SKM-1 treated with dmso at 0.1 percent for 144 hours (cell line): ENCODE measurements around the gene AGBL4.

Source experiments
- DNase-seq: peaks from one replicate; lab custom pipeline; 2025; ENCODE audit not compliant: unreplicated experiment; lab: John Stamatoyannopoulos, UW

The AGBL4 gene

DNA sequence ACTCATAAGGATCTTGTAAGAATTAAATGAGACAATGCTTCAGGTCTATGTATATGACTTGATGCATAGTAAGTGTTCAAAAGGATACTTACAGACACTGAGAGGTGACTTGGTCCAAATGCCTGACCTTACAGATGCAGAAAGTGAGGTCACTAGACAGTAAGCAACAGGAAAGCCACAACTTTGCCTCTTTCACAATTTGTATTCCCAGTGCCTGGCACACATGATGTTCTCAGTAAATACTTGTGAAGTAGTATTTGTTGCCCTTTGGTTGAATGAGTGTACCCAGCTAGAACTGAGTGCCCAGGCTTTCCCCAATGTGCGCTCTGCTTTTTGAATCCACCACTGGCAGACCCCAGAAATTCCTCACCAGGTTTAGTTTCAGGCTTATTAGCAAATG is 1352.2 kb downstream of the AGBL4 start:
- no peak for DNase-seq

DNA sequence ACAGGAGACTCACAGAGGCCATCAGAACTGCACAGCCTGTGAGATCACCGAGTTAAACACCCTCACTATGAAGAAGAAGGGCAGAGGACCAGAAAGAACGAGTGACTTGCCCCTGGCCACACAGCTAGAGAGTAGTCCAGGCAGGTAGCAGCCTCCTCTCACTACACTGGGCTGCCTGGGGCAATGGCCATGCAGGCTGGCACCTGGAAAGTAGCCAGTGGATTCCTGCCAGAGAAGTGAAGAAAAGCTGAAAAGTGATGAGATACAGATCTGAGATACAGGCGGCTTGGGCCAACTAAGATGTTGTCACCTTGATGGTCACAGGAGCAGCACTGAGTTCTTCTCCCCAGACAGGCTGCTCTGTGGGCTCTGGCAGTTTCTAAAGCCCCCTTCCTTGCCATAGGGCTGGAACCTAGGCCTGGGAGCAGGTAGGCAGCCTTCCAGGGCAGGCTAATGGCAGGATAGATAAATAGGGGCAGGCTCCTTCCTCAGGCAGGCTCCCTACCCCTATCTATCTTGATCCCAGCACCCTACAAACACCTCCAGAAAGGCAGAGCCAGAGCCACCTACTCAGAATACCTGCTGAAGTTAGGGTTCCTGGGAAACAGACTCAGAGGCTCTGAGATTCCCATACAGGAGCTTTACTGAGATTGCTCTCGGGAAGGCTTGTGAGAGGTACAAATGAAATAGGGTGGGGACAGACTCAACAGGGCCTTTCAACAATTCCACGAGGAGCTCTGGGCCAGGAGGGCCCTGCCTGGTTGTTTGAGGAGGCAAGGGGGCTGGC is 1353.3 kb downstream of the AGBL4 start:
- no peak for DNase-seq

DNA sequence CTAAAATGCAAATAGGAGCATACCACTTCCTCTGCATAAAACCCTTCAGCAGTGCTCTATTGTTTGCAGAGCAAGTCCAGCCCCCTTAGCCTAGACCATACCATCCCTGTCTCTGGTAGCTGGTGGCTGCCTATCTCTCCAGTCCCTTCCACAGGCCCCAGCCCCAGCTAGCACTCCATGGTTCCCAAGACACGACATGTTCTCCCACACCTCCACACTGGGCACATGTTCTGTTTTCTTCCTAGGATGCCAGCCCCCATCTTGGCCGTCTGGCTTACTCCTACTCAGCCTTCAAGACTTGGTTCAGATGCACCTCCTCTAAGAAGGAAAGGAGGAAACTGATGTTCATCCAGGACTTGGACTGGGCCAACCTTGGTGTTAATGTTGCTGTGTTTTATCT is 1355.4 kb downstream of the AGBL4 start:
- no peak for DNase-seq

DNA sequence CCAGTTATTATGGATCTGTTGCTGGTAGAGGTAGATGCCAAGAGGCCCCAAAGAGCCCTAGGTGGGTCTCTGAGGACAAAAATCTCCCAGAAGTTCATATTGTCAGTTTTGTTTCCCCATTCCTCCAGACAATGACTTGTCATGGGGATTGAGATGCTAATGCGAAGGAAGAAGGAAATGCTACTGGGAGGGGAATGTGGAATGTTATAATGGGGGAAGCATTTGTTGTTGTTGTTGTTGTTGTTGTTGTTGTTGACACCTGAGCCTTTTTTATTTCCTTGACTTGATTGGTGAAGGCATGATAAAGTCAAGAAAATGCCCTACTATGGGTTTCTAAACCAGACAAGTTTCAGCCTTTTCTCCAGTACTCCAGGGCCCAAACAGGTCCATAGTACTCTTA is 1356.0 kb downstream of the AGBL4 start:
- no peak for DNase-seq

DNA sequence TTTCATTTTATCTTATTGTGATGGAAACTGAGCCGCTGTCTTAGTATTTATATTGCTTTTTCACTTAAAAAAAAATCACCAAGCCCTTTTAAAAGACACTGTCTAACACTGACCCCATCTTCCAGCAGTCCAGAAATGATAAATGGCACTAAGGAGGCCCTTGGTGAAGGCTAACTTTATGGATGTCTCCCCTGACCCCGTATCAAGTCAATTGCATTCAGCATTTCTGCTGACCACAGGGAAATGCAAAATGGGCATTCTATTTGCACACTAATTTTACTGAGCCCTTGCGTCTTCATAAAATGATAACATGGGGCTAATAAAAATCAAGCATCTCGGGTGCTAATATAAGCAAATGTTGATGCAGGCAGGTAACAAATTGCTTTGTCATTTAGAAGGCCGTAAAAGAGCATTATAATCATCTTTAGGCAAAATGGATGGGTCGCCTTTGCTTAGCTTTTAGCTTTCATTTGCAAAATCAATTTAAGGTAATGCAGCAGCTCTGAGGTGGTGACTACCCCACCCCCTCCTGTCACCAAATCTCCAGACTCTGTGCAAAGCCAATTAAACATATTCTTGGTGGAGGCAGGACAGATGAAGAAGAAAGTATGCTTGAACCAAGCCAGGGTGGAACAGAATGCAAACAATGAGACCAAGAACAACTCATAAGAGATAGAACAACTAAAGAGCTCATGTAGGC is 1357.9 kb downstream of the AGBL4 start:
- no peak for DNase-seq

DNA sequence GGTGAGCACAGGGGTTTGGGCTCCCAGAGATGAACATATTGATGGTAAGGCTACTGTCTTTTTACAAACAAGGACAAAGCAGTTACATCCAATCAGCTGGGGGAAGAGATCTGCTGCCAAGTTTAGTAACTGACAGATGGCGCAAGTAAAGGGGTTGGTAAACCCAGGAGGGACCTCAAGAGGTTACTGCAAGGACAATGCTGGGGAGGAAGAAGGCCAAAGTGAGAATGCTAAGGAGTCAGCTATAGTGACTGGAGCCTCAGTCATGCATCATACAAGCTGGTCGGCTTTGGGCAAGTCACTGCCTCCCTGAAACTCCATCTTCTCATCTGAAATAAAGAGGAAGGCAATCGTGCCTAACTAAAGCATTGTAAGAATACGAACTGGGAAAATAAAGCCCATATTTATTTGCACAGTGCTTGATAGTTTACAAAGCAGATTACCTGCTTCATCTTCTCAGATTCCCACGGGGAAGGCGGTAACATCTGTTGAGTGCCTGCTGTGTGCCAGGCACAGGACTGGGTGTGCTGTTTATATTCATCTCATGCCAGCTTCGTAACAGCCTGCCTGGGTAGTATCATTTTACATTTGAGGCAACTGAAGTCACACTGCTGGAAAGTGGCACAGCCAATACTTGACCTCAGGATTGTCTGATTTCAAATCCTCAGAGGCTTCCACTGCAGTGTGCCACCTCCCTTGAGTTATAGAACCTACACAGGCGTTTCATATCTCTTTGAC is 1361.9 kb downstream of the AGBL4 start:
- DNase-seq: peak; percentile 61

DNA sequence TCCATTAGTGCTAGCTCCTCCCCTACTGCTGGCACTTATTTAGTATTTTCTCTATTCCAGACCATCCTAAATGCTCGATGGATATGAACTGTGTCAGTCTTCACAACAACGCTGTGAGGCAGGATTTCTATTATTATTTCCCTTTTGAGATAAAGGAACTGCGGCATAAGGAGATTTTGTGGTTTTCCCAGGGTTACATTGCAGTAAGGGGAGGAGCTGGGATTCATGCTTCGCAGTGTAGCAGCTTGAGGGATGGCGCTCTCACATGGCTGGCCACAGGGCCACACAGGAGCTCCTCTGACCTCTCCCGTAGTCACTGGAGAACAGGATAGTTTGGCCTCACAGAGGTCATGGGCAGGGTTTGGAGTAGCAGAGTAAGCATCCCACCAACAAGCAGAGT is 1364.0 kb downstream of the AGBL4 start:
- no peak for DNase-seq

DNA sequence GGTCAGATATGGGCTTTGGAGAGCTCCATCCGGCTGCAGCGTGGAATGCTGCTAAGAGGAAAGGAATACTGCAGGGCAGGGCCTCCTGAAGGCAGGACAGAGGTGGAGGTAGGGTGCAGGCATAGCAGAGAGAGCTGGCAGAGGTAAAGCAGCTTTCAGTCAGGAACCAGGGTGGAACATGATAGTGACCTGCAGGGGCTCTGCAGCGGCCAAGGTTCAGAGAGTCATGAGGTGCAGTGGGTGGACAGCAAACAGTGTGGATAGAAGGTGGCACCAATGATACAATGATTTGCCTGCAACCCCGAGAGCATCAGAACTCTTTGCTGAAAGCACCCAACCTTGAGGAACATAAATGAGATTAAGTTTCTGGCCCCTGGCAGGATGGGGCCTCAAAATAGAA is 1366.3 kb downstream of the AGBL4 start:
- DNase-seq: no peak

DNA sequence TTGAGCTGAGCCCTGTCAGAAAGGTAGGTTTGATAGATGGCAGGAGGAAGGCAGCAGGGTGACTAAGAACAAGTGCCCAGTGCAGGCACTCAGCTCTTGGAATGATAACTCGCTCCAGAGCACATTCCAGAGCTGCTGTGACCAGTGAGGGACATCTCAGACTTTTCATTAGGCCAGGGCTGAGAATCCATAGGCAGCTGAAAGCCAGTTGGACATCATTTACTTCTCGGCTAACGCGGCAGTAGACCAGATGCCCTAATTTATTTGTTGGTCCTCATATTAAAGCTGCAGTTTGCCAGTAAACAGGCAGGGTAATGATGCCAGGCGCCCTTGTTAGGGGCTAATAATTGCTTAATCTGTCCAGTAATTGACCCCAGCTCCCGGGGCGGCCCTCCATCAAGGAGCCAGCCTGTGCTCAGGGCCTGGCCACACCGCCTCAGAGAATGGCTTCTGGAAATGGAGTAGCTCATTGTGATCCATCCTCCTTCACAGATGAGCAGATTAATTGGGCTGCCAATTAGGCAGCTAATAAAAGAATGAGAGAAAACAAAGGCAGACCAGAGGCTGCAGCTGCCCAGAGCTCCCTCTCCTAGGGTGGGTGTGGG is 1369.0 kb downstream of the AGBL4 start:
- no peak for DNase-seq

DNA sequence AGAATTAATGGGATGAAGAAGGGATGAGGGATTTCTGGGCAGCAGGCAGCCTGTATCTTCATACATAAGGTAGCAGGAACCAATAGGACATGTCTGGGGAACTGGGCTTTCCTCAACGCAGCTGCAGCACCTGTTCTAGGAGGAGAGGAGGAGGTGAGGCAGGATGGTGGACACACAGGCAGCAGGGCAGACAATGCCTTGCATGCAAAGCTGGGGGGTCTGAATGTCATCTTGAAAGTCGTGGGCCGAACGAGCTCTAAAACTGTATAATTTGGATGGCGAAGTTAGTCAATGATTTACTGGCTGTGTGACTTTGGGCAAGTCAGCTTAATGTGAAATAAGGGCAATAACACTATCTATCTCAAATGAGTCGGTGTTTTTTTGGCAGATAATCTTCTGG is 1371.4 kb downstream of the AGBL4 start:
- DNase-seq: no peak

DNA sequence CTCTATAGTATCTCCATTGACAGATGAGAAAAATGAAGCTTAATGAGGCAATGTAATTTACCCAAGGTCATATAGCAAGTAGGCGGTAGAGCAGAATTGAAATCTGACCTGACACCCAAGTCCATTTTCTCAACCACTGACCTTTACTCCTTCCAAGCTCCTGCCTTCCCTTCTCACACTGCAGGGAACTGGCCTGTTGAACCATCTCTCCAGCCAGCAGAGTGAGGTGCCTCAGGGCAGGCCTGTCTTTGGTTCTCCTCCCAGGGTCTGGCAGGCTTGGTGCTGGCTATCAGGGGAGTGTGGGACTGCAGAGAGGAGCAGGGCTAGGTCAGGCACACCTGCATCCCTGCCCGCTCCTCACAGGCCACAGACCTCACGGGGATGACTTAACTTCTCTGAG is 1373.9 kb downstream of the AGBL4 start:
- DNase-seq: no peak

DNA sequence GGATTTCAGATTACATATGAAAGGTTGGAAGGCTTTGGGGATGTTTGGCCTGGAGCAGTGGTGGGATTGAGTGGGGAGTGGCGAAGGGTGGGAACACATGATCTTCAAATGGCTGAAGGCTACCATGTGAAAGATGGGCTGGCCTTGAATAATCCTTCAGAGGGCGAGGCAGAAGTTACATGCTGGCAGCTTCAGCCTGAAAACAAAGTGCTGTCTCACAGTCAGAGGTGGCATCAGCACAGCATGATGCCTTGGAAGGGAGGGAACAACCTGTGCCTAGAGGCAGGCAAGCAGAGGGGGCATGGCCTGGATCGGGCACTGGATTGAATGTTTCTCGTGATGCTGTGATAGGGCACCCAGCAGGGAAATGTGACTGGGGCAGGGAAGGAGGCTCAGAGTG is 1377.9 kb downstream of the AGBL4 start:
- DNase-seq: no peak

DNA sequence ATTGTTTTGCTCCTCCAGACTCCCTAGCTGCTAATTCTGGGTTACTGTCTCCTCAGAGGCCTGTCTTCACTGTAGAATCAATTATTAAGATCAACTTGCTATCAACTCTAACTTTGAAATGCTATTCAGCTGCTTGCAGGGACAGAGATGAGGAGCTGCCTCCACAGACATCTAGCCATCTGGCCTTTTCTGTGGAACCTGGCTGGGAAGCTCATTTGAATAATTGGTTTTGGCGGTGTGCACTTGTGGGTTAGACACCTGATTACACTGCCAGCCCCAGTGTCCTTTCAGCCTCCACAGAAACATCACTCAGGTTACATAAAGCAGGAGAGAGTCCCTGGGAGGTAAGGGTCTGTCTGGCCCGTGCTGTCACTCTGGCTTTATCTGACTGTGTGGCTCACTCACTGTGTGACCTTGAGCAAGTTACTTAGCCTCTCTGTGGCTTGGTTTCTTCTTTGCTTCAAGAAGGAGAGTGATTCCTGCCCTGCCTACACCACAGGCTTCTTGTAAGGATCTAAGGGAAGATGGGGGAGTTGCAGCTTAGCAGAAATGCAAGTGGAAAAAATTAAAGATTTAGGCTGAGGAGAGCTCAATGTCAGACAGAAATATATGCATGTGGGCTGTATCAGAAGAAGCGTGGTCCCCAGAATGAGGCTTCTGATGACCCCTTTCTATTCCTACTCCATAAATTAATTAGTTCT is 1378.7 kb downstream of the AGBL4 start:
- DNase-seq: no peak

DNA sequence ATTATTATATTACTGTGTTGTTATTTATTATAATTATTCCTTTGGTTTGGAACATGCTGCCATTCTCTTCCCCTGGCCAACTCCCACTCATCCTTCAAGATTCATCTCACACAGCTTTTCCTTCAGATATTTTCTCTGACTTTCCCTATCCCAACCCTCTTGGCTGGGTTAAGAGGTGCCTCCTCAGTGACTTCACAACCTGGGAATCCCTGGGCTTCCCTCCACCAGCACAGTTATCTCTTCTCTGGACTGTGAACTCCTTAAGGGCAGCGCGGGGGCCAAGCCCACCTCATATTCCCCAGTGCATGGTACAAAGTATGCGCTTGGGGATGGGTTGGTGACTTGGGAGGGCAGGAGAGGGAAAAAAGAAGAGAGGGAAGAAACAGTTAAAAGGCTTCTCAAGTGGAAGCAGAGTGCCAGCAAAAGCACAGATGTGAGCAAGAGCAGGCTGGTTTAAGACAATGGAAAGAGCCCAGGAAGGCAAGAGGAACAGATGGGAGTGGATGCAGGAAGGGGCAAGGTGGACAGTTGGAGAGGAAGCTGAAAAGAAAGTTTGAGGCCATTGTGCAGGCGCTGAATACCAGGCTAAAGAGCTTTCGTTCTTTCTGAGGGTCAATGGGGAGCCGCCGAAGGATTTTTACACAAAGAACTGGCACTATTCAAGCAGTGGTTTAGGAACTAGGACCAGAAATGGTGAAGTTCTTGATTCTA is 1379.4 kb downstream of the AGBL4 start:
- no peak for DNase-seq

DNA sequence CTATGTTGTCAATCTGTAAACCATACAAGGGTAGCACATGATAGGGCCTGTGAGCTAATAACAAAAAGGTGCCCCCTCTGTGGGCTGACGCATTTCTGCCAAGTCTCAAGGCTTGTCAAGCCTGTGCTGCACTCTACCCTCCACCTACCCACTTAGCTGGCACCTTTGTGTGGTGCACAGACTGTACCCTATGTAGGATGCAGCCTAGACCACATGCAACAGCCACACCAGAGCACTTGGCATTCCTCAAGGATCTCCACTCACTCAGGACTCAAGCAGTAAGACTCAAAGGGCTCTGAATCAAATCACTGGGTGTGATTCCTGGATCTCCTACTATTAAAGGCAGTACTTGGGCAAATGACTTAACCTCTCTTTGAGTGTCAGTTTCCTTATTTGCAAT is 1380.6 kb downstream of the AGBL4 start:
- no peak for DNase-seq

DNA sequence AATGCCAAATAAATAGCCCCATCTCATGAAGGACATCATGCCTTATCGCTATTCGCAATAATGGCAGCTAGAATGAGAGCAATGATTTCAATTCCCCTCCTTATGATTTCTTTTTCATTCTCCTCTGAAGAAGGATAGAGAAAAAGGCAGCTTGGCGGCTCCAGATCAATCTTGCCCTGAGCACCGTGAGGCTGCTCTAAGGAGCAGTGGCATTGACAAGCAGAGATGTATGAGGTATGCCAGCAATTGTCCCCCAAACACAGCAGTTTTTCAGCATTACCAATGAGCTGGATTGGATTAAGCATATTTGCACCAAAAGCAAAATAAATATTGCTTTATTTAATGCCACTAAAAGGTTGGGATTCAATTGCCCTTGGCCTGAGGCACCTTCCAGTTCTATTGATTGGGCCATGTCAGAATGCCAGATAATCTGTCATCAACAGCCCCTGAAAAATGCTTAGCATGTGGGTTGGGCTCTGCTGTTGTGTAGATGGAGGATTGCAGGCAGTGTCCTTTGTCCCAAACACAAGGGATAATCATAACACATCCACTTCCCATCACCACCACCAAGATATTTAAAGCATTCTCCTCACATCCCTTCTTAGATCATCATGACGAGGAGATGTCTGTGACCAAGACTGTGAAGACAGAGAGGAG is 1382.8 kb downstream of the AGBL4 start:
- DNase-seq: no peak

DNA sequence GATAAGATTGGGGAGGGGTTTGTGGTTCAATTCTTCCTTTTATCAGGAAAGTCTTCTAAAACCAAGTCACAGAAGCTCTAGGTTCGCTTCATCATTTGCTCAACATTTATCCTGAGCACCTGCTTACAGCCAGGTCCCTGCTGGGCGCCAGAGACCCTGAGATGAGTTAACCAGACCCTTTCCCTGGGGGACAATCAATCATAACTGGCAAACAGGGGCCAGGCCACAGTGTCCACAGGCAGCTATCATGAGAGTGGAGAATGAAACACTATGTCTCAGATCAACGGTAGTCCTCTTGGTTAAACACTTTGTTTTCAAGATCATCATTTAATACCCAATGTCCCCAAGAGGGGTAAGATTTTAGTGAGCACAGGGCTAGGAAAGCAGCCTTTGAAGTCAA is 1393.9 kb downstream of the AGBL4 start:
- DNase-seq: no peak

DNA sequence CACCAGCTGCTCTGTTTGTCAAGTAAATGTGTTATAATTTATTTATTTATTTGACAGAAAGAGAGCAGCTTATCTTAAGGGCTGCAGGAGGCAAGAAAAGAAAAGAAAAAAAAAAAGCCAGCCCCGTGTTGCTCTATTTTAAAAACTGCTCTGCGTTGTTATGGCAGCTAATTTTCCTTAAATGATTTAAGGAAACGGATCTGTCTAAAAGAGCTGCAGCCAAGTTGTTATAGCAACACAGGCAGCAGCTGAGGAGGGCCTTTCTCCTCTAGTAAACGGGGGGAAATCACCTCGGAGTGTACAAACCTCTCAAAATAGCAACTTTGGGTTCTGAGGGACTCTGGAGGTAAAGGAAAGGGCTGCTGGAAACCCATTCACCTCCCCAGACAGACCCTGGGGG is 1396.3 kb downstream of the AGBL4 start:
- no peak for DNase-seq

DNA sequence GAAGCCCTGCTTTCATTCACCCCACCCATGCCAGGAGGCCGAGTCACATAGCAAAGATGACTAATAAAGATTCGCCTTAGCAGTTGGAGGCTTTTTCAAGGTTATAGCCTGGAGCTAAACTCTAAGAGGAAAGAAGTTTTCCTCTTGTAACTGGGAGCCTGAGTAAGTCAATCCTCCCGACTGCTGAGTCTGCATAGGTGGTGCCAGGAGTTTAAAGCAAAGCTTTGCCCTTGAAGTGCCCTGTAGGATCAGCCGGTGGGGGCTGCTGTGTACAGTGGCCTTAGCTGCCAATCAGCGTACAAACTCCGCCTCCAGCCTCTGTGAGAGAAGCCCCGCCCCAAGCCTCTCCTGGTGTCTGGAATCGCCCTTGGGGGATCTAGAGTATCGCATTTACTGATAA is 1404.2 kb downstream of the AGBL4 start:
- DNase-seq: no peak

DNA sequence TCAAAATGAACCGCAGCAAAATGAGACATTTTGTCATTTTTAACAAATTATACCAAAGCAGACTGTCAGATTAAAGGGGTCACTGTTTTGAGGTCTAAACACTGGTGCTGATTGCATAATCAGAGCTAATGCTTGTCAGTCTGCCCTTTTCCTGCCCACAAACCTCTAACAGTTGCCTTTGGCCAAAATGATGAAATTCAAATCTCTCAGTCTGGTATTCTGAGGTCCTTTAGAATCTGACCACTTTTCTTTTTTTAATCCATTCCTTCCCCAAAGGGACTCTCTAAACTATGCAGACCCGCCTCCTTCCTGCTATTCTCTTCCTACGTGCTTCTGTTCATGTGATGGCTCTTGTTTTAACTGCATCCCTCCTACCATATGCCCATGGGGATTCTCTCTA is 1406.5 kb downstream of the AGBL4 start:
- DNase-seq: peak; percentile 81
